Memory B cell (primary cell): ENCODE results near the gene PTPN3.
A peak's percentile ranks its signal among the peaks of the same experiment; 100 is the strongest.
"Not testable (repeated sequence)": the region's sequence is repeated elsewhere in the genome, so short reads cannot be mapped to it uniquely, and the experiment has no call there.

Source experiments
- ATAC-seq: fragments of 150-1000 bp; cut with Tn5 transposase; 2 replicates; pipeline ENCODE4 v1.10.0; 2021; ENCODE audit warnings: low read depth, mild to moderate bottlenecking, moderate library complexity
- DNase-seq, 2 donors: peaks; one replicate each; pipeline ENCODE4 v3.0.0; 2022; ENCODE audit warnings: low spot score in 2 of 2
- H3K27ac Mint-ChIP-seq: one replicate; pipeline ENCODE4 v1.8.0; 2022; ENCODE audit warnings: mild to moderate bottlenecking, moderate library complexity, mixed read lengths
- H3K27me3 Mint-ChIP-seq: one replicate; pipeline ENCODE4 v1.8.0; 2022; ENCODE audit warnings: mixed read lengths
- H3K36me3 Mint-ChIP-seq: one replicate; pipeline ENCODE4 v1.8.0; 2022; ENCODE audit warnings: mild to moderate bottlenecking, mixed read lengths
- H3K4me1 Mint-ChIP-seq: one replicate; pipeline ENCODE4 v1.8.0; 2022; ENCODE audit warnings: mixed read lengths
- H3K4me3 Mint-ChIP-seq: one replicate; pipeline ENCODE4 v1.8.0; 2022; ENCODE audit warnings: mild to moderate bottlenecking, moderate library complexity, mixed read lengths
- H3K9me3 Mint-ChIP-seq: one replicate; pipeline ENCODE4 v1.8.0; 2022; ENCODE audit warnings: mixed read lengths

PTPN3 gene

GRCh38 chr9:109383356-109383755 is 114.8 kb downstream of the PTPN3 start:
- DNase-seq (no peak), ATAC-seq (no peak)
- no peak overlapping the region for H3K4me3 Mint-ChIP-seq
- H3K27me3 Mint-ChIP-seq, result peaks cover 34% of the 10 kb centered on the region
- H3K9me3 Mint-ChIP-seq, result no peaks in the 10 kb centered on the region
- peaks cover 6% of the 10 kb centered on the region for H3K4me1 Mint-ChIP-seq
- no peak overlapping the region for H3K27ac Mint-ChIP-seq
- H3K36me3 Mint-ChIP-seq, result no peaks in the 10 kb centered on the region

GRCh38 chr9:109382585-109382984 is 115.5 kb downstream of the PTPN3 start:
- no peaks in the 10 kb centered on the region for H3K36me3 Mint-ChIP-seq
- peaks cover 6% of the 10 kb centered on the region for H3K4me1 Mint-ChIP-seq
- DNase-seq (no peak), ATAC-seq (no peak)
- H3K27ac Mint-ChIP-seq, result no peak overlapping the region
- no peak overlapping the region for H3K4me3 Mint-ChIP-seq
- peaks cover 31% of the 10 kb centered on the region for H3K27me3 Mint-ChIP-seq
- H3K9me3 Mint-ChIP-seq, result no peaks in the 10 kb centered on the region

GRCh38 chr9:109382182-109382581 is 115.9 kb downstream of the PTPN3 start:
- no peak for DNase-seq
- H3K4me3 Mint-ChIP-seq, result no peak overlapping the region
- ATAC-seq, result no peak
- peaks cover 6% of the 10 kb centered on the region for H3K4me1 Mint-ChIP-seq
- peaks cover 31% of the 10 kb centered on the region for H3K27me3 Mint-ChIP-seq
- no peaks in the 10 kb centered on the region for H3K9me3 Mint-ChIP-seq
- H3K27ac Mint-ChIP-seq, result no peak overlapping the region
- H3K36me3 Mint-ChIP-seq, result no peaks in the 10 kb centered on the region

- H3K9me3 Mint-ChIP-seq, result no peaks in the 10 kb centered on the region
- no peaks in the 10 kb centered on the region for H3K36me3 Mint-ChIP-seq
- DNase-seq (no peak), ATAC-seq (peak; percentile 77)
- H3K4me1 Mint-ChIP-seq, result peaks cover 6% of the 10 kb centered on the region
- H3K27me3 Mint-ChIP-seq, result peaks cover 25% of the 10 kb centered on the region
- no peak overlapping the region for H3K27ac Mint-ChIP-seq
- H3K4me3 Mint-ChIP-seq, result no peak overlapping the region
These were observed 116.9 kb downstream of the PTPN3 start for GRCh38 chr9:109381011-109381729.

DNA sequence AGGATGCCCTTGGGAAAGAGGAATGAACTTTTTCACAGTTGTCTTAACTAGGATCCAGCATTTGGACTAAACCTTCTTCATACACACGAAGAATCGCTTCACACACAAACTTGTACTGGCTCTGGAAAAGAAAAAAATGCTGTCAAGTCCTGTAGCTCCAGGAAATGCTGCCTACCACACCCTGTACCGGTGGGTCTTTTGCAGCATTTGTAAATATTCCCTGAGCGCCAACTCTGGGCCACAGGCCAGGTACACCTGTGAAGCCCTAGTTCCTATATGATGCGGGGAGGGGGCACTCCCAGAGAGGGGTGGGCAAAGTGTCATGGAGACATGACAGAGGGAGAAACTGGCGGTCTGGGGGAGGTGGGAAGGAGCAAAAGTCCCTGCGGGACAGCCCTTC is 118.6 kb downstream of the PTPN3 start:
- H3K27me3 Mint-ChIP-seq, result peaks cover 21% of the 10 kb centered on the region
- no peaks in the 10 kb centered on the region for H3K36me3 Mint-ChIP-seq
- DNase-seq (no peak), ATAC-seq (no peak)
- H3K4me1 Mint-ChIP-seq, result peaks cover 6% of the 10 kb centered on the region
- no peaks in the 10 kb centered on the region for H3K9me3 Mint-ChIP-seq
- no peak overlapping the region for H3K27ac Mint-ChIP-seq
- no peak overlapping the region for H3K4me3 Mint-ChIP-seq

GRCh38 chr9:109378316-109378715 is 119.8 kb downstream of the PTPN3 start:
- Mint-ChIP-seq H3K4me3 (no peak overlapping the region), H3K27me3 (peaks cover 16% of the 10 kb centered on the region), H3K9me3 (no peaks in the 10 kb centered on the region), H3K4me1 (peaks cover 6% of the 10 kb centered on the region), H3K27ac (no peak overlapping the region), H3K36me3 (no peaks in the 10 kb centered on the region)
- DNase-seq (no peak), ATAC-seq (no peak)

- Mint-ChIP-seq H3K27me3 (peaks cover 6% of the 10 kb centered on the region), H3K4me1 (no peaks in the 10 kb centered on the region), H3K9me3 (peaks cover 8% of the 10 kb centered on the region), H3K36me3 (peaks cover 3% of the 10 kb centered on the region), H3K27ac (no peak overlapping the region), H3K4me3 (no peak overlapping the region)
- ATAC-seq (no peak), DNase-seq (no peak)
These were observed 125.9 kb downstream of the PTPN3 start for GRCh38 chr9:109372246-109372645.

GRCh38 chr9:109371374-109371773 is 126.7 kb downstream of the PTPN3 start:
- no peaks in the 10 kb centered on the region for H3K4me1 Mint-ChIP-seq

DNA sequence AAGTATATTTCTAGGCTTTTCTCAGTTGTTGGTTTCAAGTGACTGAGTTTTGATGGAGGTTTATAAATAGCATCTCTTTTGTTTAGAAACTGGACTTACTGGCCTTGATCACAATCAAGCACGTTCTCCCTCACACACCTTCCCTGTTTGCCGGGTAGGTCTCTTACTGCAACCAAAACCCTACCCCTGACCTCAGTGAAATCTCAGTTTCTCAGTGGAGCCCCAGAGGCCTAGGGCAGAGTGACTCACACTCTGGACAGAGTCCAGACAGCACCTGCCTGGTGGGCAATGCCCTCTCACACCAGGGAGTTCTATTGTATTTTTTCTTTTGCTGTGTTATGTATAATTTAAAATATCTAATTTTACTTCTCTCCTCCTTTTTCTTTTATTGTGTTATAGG is 128.8 kb downstream of the PTPN3 start:
- ATAC-seq, result no peak
- Mint-ChIP-seq H3K9me3 (peaks cover 8% of the 10 kb centered on the region), H3K4me1 (no peaks in the 10 kb centered on the region), H3K4me3 (no peak overlapping the region), H3K27me3 (peaks cover 8% of the 10 kb centered on the region), H3K27ac (no peak overlapping the region), H3K36me3 (peaks cover 3% of the 10 kb centered on the region)
- DNase-seq, result no peak

More at GRCh38 chr9:109371374-109371773, 126.7 kb downstream of the PTPN3 start:
- Mint-ChIP-seq H3K36me3 (peaks cover 3% of the 10 kb centered on the region), H3K4me3 (no peak overlapping the region), H3K27ac (no peak overlapping the region), H3K27me3 (peaks cover 6% of the 10 kb centered on the region), H3K9me3 (peaks cover 8% of the 10 kb centered on the region)
- DNase-seq (no peak), ATAC-seq (no peak)

DNA sequence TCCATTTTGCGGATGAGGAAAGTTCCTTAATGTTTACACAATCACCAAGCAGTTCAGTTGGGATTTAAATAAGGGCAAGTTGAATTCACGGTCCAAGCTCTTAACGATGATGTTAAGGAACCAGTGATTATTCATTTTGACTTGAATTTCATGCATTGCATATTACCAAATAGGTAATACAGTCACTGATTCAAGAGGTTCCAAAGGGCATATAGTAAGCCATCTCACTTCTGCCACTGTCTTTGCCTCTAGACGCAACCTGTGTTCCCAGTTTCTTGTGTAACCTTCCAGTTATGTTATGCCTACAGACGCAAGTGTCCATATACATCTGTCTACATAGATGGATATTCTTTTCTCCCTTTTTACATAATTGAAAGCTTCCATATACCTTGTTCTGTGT is 137.3 kb downstream of the PTPN3 start:
- DNase-seq, result no peak
- H3K4me3 Mint-ChIP-seq, result no peak overlapping the region
- peaks cover 1% of the 10 kb centered on the region for H3K9me3 Mint-ChIP-seq
- ATAC-seq, result no peak
- H3K27ac Mint-ChIP-seq, result no peak overlapping the region
- H3K4me1 Mint-ChIP-seq, result no peaks in the 10 kb centered on the region
- H3K27me3 Mint-ChIP-seq, result peaks cover 7% of the 10 kb centered on the region
- no peaks in the 10 kb centered on the region for H3K36me3 Mint-ChIP-seq

GRCh38 chr9:109358968-109359603 is 139.0 kb downstream of the PTPN3 start:
- not testable (repeated sequence) for H3K4me1 Mint-ChIP-seq, H3K9me3 Mint-ChIP-seq, H3K27me3 Mint-ChIP-seq, ATAC-seq, H3K27ac Mint-ChIP-seq, DNase-seq, H3K36me3 Mint-ChIP-seq, H3K4me3 Mint-ChIP-seq

GRCh38 chr9:109355564-109356297 is 142.4 kb downstream of the PTPN3 start:
- DNase-seq (no peak), ATAC-seq (no peak)
- Mint-ChIP-seq H3K36me3 (no peaks in the 10 kb centered on the region), H3K4me3 (no peak overlapping the region), H3K4me1 (no peaks in the 10 kb centered on the region), H3K27ac (no peak overlapping the region), H3K9me3 (no peaks in the 10 kb centered on the region), H3K27me3 (peaks cover 6% of the 10 kb centered on the region)

DNA sequence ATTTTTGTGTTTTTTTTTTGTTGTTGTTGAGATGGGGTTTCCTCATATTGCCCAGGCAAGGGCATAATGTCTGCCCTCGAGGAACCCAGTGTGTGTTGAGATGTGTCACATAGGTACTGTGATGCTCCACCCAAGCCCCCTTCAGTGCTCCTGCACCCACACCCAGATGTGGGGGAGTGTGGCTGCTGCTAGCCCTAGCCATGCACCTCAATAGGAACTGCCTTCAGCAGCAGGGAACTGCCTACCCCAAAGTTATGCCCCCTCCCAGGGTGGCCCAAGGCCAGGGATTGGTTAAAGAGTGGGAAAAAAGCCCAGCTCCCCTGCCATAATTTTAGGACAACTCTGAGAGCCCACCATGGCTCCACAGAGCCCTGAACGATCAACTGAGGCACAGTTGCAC is 143.9 kb downstream of the PTPN3 start:
- H3K27ac Mint-ChIP-seq, result no peak overlapping the region
- no peaks in the 10 kb centered on the region for H3K9me3 Mint-ChIP-seq
- ATAC-seq, result no peak
- DNase-seq, result no peak
- no peaks in the 10 kb centered on the region for H3K36me3 Mint-ChIP-seq
- H3K27me3 Mint-ChIP-seq, result peaks cover 6% of the 10 kb centered on the region
- H3K4me1 Mint-ChIP-seq, result no peaks in the 10 kb centered on the region
- no peak overlapping the region for H3K4me3 Mint-ChIP-seq

- Mint-ChIP-seq H3K4me3 (no peak overlapping the region), H3K36me3 (no peaks in the 10 kb centered on the region), H3K27ac (no peak overlapping the region), H3K4me1 (no peaks in the 10 kb centered on the region), H3K9me3 (no peaks in the 10 kb centered on the region), H3K27me3 (peaks cover 3% of the 10 kb centered on the region)
- DNase-seq (no peak), ATAC-seq (no peak)
These were observed 147.1 kb downstream of the PTPN3 start for GRCh38 chr9:109351032-109351431.
